Heart left ventricle (tissue), 16 donors: ENCODE data around the gene CLSTN2. TPM values are rescaled to one million over a fixed set of nuclear protein-coding genes. Genes with fewer than 3 reads are reported as not detected.

Experiments
- ATAC-seq, 4 donors: fragments of 200-7000 bp; cut with Tn5 transposase; one replicate each; pipeline ENCODE4 v1.9.1; 2020 to 2022; ENCODE audit warnings: moderate library complexity in 4 of 4, mild to moderate bottlenecking in 3 of 4, moderate number of reproducible peaks in 1 of 4
- DNase-seq, 5 donors: peaks; one replicate each; pipeline ENCODE4 v3.0.0-alpha.2; 2020
- H3K27ac ChIP-seq, 12 donors: fragments of 200-600 bp; sonication (generic) in 4 of 12; one replicate each; pipeline versions ENCODE4 v1.5.0 to v1.8.0; 2016 to 2022; ENCODE audit warnings: mild to moderate bottlenecking in 2 of 12
- H3K27me3 ChIP-seq, 9 donors: fragments of 200-600 bp; sonication (generic) in 2 of 9; one replicate each; pipeline versions ENCODE4 v1.5.1 to v1.8.0; 2016 to 2022; ENCODE audit warnings: mild to moderate bottlenecking in 3 of 9
- H3K36me3 ChIP-seq, 9 donors: fragments of 200-600 bp; sonication (generic) in 2 of 9; one replicate each; pipeline versions ENCODE4 v1.5.0 to v1.8.0; 2018 to 2022; ENCODE audit warnings: mild to moderate bottlenecking in 2 of 9
- H3K4me1 ChIP-seq, 12 donors: fragments of 200-600 bp; sonication (generic) in 4 of 12; one replicate each; pipeline versions ENCODE4 v1.5.0 to v1.8.0; 2016 to 2022; ENCODE audit warnings: mild to moderate bottlenecking in 3 of 12
- H3K4me3 ChIP-seq, 12 donors: fragments of 200-600 bp; sonication (generic) in 4 of 12; one replicate each; pipeline versions ENCODE4 v1.5.0 to v1.8.0; 2017 to 2022; ENCODE audit warnings: mild to moderate bottlenecking in 9 of 12, moderate library complexity in 4 of 12
- H3K9me3 ChIP-seq, 12 donors: fragments of 200-600 bp; sonication (generic) in 4 of 12; one replicate each; pipeline versions ENCODE4 v1.5.0 to v1.8.0; 2016 to 2022; ENCODE audit warnings: mild to moderate bottlenecking in 1 of 12
- CTCF ChIP-seq, 12 donors: fragments of 200-600 bp; sonication (generic) in 4 of 12; IDR thresholded peaks; one replicate each; pipeline versions ENCODE4 v1.5.0 to v1.8.0; 2018 to 2022; ENCODE audit warnings: antibody characterized with exemption in 12 of 12, mild to moderate bottlenecking in 5 of 12
- POLR2A ChIP-seq, 2 donors: fragments of 450-650 bp; IDR thresholded peaks; one replicate each; pipeline ENCODE4 v1.6.1; 2017; ENCODE audit warnings: antibody characterized with exemption in 2 of 2, mild to moderate bottlenecking in 2 of 2, moderate library complexity in 2 of 2
- WGBS, 4 donors: extraction: QIAGEN DNeasy Blood & Tissue Kit in 2 of 4; methylation state at CpG; one replicate each; pipeline versions ENCODE4 v1.1.5 to v1.1.7; 2013 to 2018; 5-methylcytosine and 5-hydroxymethylcytosine counted together
- intact Hi-C, 10 donors: fragments of 100-400 bp; cut with DNase I; formaldehyde crosslinking; loops; one replicate each; pipeline versions ENCODE4 v1.11.1 to v1.14.2; 2022
- polyA plus RNA-seq, 2 donors: library from polyadenylated mRNA; stranded (reverse); fragments of 200-250 nt; gene quantifications; one replicate each; pipeline ENCODE4 v1.2.3, GENCODE V29; 2013
- total RNA-seq, 9 donors: library from RNA; depleted of rRNA in 2 of 9; stranded (reverse); fragments of >200 nt in 2 of 9; fragmentation: NEBNext Ultra II Directional in 3 of 9; extraction: Animal tissue kit (Norgen Biotek cat#: 25700) in 3 of 9; gene quantifications; one replicate each; pipeline versions ENCODE4 v1.1.0 to v1.2.4, GENCODE V29; 2016 to 2023
- donor health status: ischemic (EF 13 %, LVEDD 7.1; RV severe dilation, severe dysfunction).
- donor health status: healthy with polysubstance abuse.
- donor health status: DM: no; HTN: yes; CAD: no.
- donor health status: DM: no; HTN: no; CAD: no.
- donor health status: ischemic (EF 25% LVEDD 6.9; RV normal size, moderate dysfunction).
- donor health status: ischemic (EF 25% LVEDD 5.7; RV mildly dilated, moderate dysfunction).
- donor health status: healthy.
- donor health status: DM: yes; HTN: yes; CAD: no.
- donor health status: ischemic (EF 35%, LVEDD 5.7; RV mildly dilated, moderate dysfunction).
- donor health status: nonischemic (EF 11% LVEDD 7.7; RV severe dilation, severe dysfunction).
- donor health status: DM: yes; HTN: yes; CAD: no.
- donor health status: PGD.
- donor health status: ischemic (EF 29% LVEDD 5.4; RV normal size, mild dysfunction).
- donor health status: nonischemic (EF 23%, LVEDD 6.1; RV moderate dilation, normal function).

CLSTN2 gene
- total and polyA plus RNA-seq, 11 donors: 0.69 to 7.6 (median 3.9) TPM

DNA sequence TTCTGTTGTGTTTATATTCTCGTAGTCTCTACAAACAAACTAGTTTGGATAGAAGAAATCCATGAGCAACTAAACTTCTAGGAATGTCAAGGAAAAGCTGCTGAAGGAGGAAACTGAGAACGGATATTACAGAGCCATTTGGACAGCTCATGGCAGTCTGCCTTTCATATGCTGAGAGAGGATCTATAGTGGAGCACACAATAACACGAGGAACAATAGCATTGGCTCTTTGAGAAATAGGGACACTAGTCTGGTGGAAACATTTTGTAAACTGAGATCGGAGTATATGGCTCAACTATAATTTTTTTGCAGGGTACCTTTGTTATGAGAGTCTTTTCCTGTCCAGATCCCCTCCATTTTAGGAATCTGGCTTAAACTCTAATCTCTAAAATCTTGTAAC is 200.5 kb downstream of the CLSTN2 start:
- no peak for TF ChIP-seq CTCF (IDR thresholded peaks at IDR 0.05)
- no peak for TF ChIP-seq POLR2A (IDR thresholded peaks at IDR 0.05)
- no peaks in the 10 kb centered on the region for H3K9me3 ChIP-seq
- H3K4me1 ChIP-seq: no peaks in the 10 kb centered on the region
- WGBS, 4 donors: 44 to 53% (median 50%) methylated on average over 4 of the region's 4 CpGs
- H3K36me3 ChIP-seq: no peaks in the 10 kb centered on the region
- DNase-seq (no peak), ATAC-seq (no peak)
- H3K4me3 ChIP-seq: no peak overlapping the region
- intact Hi-C loops: loop anchor here in 1 of 10 donors (10.0 kb wide), 2 partner anchors 69 to 369 kb away; no protein-coding TSS in a partner anchor
- peaks cover 0 to 7% (median 0%) of the 10 kb centered on the region in 9 donors for H3K27me3 ChIP-seq
- no peak overlapping the region for H3K27ac ChIP-seq

DNA sequence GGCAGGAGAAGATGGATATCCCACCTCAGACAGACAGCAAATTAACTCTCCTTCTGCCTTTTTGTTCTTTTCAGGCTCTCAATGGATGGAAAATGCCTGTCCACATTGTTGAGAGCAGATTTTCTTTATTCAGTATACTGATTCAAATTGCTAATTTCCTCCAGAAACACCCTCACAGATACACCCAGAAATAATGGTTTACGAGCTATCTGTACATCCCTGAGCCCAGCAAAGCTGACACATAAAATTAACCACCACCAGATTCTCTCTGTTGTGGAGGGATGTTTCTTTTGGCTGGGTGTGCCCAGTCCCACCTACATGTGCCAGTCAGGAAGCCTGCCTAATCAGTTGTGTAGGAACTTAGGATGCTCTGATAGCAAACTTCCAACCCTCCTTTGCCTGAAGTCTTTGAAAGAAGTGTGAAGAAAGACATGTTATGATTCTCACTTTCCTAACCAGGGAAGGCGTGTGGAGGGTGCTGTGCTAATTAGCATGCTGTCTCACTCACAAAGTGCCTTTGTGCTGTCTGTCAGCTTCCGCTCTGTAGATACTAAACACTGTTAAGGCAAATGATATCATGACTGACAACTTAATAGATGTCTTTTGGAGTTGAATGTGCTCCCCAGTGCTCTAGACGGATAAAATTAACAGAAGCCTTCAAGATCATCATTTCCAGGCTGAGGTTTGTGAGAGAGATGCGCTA is 208.5 kb downstream of the CLSTN2 start:
- Histone ChIP-seq H3K27me3 (peaks cover 0 to 3% (median 0%) of the 10 kb centered on the region in 9 donors), H3K27ac (no peak overlapping the region), H3K9me3 (no peaks in the 10 kb centered on the region), H3K4me3 (no peak overlapping the region), H3K36me3 (no peaks in the 10 kb centered on the region), H3K4me1 (no peaks in the 10 kb centered on the region)
- ATAC-seq: no peak
- WGBS, 4 donors: 78 to 87% (median 81%) methylated on average over 5 of the region's 5 CpGs
- intact Hi-C loops: no loop called here
- DNase-seq: no peak
- TF ChIP-seq CTCF (IDR thresholded peaks at IDR 0.05): no peak
- TF ChIP-seq POLR2A (IDR thresholded peaks at IDR 0.05): no peak

DNA sequence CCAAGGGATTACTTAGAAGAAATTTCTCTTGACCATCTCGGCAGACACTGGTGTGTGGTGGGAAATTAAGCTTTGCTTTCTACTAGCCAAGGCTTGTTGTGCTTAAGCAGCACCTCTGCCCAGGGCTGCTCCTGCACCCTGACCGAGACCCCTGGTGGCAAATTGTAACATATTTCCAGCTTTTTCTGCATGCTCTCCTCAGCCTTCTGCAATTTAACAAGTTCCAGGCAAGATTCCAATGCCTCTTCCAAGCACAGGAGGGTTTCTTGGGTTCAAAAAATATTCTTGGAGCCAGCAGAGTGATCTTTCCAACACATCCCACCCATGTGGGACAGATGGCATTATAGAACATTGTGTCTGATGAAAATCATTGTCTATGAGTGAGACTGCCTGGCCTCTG is 210.5 kb downstream of the CLSTN2 start:
- ATAC-seq (no peak), DNase-seq (no peak)
- Histone ChIP-seq H3K9me3 (no peaks in the 10 kb centered on the region), H3K4me1 (no peaks in the 10 kb centered on the region), H3K36me3 (no peaks in the 10 kb centered on the region), H3K27me3 (peaks cover 0 to 3% (median 0%) of the 10 kb centered on the region in 9 donors), H3K4me3 (no peak overlapping the region), H3K27ac (no peak overlapping the region)
- no peak for TF ChIP-seq CTCF (IDR thresholded peaks at IDR 0.05)
- TF ChIP-seq POLR2A (IDR thresholded peaks at IDR 0.05): no peak
- 77 to 93% (median 83%) methylated on average over 2 of the region's 2 CpGs for WGBS, 4 donors
- intact Hi-C loops: no loop called here

- intact Hi-C loops: no loop called here
- no peak for DNase-seq
- H3K27me3 ChIP-seq: peaks cover 0 to 3% (median 0%) of the 10 kb centered on the region in 9 donors
- H3K27ac ChIP-seq: no peak overlapping the region
- no peak for TF ChIP-seq POLR2A (IDR thresholded peaks at IDR 0.05)
- TF ChIP-seq CTCF (IDR thresholded peaks at IDR 0.05): no peak
- H3K4me3 ChIP-seq: no peak overlapping the region
- ATAC-seq: no peak
- H3K9me3 ChIP-seq: no peaks in the 10 kb centered on the region
- H3K4me1 ChIP-seq: no peaks in the 10 kb centered on the region
- H3K36me3 ChIP-seq: no peaks in the 10 kb centered on the region
These were observed 211.7 kb downstream of the CLSTN2 start for GRCh38 chr3:140146668-140147067.
